ENCODE results near the gene EPHB2.
"Not testable (repeated sequence)": the region's sequence is repeated elsewhere in the genome, so short reads cannot be mapped to it uniquely, and the experiment has no call there.

Gene EPHB2

DNA sequence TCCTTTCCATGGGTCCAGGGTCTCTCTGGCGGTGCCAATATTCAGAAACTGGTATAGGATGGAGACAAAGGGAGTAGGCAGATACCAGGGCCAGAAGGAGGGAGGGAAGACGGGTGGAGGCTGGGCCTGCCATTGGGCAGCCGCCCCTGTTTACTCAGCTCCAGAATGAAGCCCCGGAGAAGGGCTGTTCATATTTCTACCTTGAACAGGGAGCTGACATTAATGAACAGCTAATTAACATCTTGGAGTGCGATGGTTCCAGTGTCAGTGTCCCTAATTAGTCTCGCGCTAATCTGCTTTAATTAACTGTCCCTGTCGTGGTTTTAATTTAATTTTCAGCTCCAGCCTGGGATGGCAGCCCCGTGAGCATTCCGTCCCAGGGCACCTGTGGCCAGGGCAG is 113.8 kb downstream of the EPHB2 start:
- no peak for DNase-seq

DNA sequence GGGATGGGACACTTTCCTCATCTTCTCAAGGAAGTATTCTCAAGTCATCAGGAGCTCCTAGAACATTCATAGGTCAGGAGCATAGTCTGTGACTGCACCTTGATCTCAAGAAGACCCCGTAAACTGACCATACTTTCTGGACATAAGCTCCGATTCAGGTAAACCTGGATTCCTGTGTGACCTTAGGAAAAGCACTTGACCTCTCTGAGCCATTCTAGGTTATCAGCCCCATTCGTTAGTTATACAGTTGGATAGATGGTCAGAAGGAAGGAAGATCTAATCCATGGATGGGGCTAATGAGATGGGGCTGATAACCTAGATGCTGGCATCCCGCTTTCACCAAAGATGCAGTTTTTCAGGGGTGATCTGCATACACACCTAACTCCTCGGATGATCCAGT is 114.3 kb downstream of the EPHB2 start:
- no peak for DNase-seq

GRCh38 chr1:22825486-22826189 is 115.0 kb downstream of the EPHB2 start:
- DNase-seq: no peak

GRCh38 chr1:22826604-22827580 is 116.3 kb downstream of the EPHB2 start:
- no peak for DNase-seq

DNA sequence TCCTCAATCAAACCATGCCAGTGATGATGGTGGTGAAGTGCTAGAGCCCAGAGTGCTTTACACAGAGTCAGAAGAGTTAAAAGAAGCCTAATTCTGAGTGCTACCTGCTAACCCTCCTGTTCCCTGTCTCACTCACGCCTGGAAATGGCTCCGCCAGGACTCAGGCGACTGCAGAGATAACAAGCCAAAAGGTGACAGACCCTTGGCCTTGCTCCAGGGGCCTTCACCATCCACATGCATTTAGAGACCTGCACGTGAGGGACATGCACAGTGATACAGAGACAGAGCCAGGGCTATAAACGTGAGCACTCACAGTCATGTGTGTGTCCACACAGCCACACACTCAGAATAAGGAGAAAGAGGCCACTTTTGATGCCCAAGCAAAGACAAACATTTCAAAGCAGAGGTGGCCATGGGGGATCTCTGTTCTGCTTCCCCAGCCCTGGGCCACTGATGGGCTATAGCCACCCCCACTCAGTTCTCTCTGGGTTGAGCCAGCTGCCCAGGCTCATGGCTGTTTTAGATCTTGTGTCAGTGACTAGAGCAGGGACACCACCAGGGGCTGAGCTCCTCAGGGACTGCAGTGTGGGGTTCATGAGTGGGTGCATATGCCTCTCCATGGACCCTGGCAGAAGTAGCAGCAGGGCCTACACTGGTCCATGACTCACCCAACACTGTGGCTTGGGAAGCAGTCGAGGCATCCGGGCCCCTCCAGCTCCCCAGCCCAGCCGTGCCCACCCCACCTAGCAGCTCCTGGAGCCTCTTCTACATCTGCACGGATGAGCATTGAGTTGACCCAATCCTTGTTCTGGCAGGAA is 117.2 kb downstream of the EPHB2 start:
- no peak for DNase-seq

DNA sequence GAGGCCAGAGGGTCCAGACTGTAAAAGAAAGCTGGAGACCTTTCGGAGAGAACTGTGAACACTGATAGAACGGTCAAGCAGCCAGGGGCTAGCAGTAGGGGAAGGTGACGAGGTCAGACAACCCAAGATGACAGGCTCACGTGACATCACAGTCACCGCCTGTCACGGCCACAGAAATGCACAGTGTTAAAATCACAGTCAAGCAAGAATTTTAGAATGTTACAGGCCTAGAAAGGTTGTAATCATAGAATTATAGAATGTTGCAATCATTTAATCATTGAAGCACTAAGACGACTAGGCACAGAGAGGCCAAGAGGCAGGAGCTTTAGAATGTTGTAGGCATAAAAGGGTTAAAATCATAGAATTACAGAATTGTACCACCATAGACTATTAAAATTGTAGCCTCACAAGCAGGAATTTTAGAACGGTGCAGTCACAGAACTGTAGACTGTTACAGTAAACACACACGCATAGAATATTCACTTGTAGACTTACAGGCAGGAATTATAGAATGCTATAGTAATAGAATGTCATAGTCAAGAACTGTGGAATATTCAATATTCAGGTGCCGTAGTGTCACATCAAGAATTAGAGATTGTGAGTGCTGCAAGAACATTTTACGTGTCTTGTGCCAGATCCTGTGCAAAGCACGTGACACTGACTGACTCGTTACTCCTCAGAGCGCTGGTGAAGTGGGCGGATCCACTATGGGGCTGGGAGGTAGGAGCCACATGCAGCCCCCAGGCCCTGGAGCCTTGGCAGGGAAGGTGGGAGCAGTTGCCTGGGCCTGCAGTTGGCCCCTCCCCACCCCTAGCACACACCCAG is 118.1 kb downstream of the EPHB2 start:
- no peak for DNase-seq

DNA sequence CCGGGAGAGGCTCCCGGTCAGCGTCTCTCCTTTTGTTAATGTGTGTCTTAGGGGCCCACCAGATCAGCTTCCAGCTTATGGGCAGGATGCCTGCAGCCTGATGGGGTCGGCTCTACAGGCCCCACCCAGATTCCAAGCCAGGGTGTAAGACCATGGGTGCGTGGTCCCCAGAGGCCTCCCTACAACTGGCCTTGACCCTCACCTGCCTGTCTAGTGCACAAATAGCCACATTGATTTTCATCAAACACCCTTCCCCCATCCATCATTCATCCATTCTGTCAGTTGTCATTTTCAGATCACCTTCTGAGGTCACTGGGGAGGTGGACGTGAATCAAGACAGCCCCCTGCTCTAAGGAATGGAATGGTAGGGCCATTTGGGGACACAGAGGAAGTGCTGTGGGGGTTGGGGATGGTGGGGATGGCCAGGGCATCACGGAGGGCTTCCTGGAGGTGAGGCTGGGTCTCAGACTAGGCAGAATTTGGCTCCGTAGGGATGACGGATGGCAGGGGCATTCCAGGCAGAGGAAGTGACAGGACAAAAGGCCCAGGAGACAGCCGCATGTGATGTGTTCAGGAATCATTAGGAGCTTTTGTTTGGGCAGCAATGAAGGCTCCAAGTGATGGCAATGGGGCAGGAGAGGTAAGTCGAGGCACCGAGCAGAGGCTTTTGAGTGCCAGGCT is 118.8 kb downstream of the EPHB2 start:
- no peak for DNase-seq

- DNase-seq: no peak
Measured at GRCh38 chr1:22830041-22830566, 119.5 kb downstream of the EPHB2 start.

DNA sequence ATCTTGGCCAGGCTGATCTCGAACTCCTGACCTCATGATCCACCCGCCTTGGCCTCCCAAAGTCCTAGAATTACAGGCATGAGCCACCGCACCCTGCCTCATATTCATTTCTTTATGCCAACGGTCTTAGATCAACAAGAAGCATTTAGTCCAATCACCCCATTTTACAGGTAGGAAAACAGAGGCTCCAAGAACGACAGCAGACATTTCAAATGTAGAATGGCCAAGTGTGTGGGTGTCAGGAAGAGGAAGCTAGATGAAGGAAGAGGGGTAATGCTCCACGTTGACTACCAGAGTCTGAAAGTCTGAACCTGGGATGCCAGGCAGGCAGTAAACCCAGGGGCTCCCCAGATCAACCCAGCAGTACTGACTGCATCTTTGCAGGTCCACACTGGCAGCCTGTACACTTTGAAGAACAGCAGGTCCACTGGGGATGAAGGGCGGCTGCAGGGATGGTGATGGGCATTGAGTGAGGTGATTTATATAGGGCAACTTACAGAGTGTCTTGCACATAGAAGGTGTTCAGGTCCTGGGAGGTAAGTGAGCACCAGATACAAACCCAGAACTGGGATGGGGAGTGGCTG is 120.2 kb downstream of the EPHB2 start:
- DNase-seq: no peak

DNA sequence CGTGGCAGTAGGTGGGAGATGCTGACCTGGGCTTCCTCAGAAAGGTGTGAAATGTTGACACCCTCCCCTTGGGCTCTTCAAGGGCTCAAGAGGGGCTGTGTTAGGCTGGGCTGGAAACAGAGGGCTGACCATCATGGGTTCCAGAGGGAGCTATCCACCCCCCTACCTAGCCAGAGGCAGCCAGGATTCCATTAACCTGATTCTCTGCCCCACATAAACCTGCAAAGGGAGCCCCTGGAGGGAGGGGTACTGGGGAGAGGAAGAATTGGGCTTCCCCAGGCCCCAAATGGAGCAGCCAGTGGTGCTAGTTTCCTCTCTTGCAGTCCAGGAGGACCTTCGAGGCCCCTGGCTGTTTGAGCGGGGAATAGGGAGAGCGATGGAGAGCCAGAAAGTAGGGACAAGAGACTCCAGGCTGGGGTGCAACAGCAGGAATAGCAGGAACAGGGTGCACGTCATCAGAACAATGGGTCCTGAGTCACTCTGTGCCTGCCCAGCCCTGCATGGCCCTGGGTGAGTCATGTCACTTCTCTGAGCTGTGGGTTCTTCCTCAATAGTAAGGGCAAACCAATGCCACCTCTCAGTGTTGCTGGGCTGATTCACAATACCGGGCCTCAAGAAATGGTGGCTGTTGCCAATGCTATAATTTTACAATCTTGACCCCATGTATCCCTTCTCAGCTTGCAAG is 121.2 kb downstream of the EPHB2 start:
- DNase-seq: no peak

DNA sequence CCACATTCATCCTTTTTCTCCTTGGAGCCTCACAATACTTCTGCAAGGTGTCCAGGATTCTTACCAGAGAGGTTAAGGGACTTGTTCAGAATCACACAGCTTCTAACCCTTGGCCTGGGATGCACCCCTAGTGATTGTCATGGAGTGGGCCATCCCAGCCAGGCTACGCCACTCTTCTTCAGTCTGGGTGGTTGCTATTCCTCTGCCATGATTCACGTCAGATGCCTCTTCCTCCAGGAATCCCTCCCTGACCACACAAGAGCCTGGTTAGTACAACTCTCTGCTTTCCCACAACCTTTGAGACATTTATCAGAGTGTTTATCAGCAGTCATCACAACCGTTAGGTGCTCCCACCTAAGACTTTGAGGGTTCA is 121.8 kb downstream of the EPHB2 start:
- no peak for DNase-seq

DNA sequence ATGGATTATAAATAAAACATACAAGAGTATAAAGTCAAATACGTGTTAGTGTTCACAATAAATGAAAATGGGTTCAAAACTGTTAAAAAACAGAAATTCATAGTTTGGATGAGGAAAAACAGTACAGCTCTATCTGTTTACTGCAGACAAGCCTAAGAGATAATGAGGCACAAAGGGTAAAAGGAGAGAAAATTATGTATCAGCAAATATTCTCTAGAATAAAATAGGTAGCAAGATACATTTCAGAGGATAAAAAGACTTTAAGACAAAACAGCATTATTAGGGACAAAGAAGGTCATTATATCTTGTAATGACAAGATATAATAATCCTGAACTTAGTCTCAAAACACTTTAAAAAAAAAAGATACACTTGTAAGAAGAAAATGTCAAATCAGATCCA is 123.1 kb downstream of the EPHB2 start:
- no peak for DNase-seq

DNA sequence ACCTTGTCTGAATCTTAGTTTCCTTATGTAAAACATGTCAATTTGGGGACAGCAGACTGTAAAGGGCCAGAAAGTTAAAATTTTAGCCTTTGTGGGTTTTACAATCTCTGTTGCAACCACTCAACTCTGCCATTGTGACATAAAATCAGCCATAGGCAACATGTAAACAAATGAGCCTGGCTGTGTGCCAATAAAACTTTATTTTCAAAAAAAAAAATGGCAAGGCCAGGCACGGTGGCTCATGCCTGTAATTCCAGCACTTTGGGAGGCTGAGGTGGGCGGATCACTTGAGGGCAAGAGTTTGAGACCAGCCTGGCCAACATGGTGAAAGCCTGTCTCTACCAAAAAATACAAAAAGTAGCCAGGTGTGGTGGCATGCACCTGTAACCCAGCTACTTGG is 123.8 kb downstream of the EPHB2 start:
- not testable (repeated sequence) for DNase-seq

GRCh38 chr1:22835636-22836319 is 125.1 kb downstream of the EPHB2 start:
- no peak for DNase-seq

DNA sequence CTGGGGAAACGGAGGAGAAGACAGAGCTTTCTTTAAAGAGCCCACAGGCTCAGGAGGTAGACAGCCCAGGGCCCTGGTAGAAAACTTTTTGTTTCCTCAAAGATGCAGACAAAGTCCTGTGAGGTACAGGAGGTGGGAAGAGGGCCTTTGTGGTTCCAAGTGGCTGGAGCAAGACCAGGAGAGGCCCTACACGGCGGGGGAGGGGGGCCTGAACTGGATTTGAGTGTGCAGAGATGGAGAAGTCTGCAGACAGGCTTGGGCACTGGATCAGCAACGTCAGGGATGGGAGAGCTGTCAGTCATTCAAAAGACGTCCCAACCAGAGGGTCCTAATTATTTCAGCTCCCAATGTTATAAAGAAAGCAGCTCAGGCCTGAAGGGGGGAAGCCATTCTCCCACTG is 126.2 kb downstream of the EPHB2 start:
- no peak for DNase-seq

GRCh38 chr1:22837332-22837731 is 126.7 kb downstream of the EPHB2 start:
- DNase-seq: no peak

DNA sequence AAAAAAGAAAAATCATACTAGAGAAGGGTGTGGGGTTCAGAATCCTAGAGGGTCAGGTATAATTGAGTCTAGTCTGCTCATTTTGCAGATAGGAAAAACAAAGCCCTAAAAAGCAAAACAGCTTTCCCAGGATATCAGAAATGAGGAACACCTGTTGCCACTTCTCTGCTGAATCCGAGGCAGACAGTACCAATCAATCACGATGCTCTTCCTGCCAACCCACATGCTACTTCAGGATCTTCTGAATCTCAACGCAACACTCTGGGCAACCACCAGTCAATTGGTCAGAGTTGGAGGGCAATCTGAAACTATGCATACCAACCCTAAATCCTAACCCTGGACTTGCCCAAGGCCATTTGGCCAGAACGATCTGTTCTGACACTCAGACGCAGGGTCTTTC is 128.3 kb downstream of the EPHB2 start:
- DNase-seq: no peak

GRCh38 chr1:22839806-22840205 is 129.2 kb downstream of the EPHB2 start:
- DNase-seq: no peak

DNA sequence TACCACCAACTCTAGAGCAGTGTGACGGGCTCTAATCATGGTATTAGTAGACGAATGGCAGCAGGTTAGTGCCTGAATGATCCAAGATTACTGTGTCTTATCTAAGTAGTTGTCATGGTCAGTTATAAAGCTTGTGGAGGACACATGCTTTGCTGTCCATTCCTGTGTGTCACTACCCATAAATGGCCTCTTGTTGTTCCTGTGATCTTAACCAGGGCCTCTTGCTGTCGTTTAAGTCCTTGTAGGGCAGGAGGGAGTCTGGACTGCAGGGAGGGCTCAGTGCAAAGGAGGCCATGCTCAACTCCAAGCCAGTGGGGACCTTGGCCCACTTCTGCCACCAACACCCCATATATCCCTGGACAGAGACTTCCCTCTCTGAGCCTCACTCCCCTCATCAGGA is 130.5 kb downstream of the EPHB2 start:
- DNase-seq: no peak

GRCh38 chr1:22841860-22842281 is 131.2 kb downstream of the EPHB2 start:
- no peak for DNase-seq

Data from NCI-H510A (cell line).